Mesenchymal stem cell (in vitro differentiated cells and primary cell): ENCODE data around the gene DAP.

Experiments
- DNase-seq: peaks from one replicate; pipeline ENCODE4 v3.0.0-alpha.2; 2013
- H2AFZ ChIP-seq: one replicate; pipeline ENCODE4 v1.6.1; 2013; ENCODE audit warnings: low read depth, mild to moderate bottlenecking, control low read depth, inconsistent platforms, low read length, moderate library complexity
- H2AK5ac ChIP-seq: 2 replicates; pipeline ENCODE4 v1.6.1; 2013; ENCODE audit warnings: low read length, moderate library complexity, mild to moderate bottlenecking, inconsistent platforms; ENCODE audit not compliant: severe bottlenecking
- H2BK120ac ChIP-seq: one replicate; pipeline ENCODE4 v1.6.1; 2013; ENCODE audit warnings: low read depth, mild to moderate bottlenecking, inconsistent platforms, low read length, moderate library complexity
- H2BK12ac ChIP-seq, 2 experiments: one replicate each; pipeline ENCODE4 v1.6.1; 2013; ENCODE audit warnings: inconsistent platforms in 2 of 2, low read length in 2 of 2, mild to moderate bottlenecking in 2 of 2, moderate library complexity in 2 of 2, control low read depth in 1 of 2
- H2BK15ac ChIP-seq: one replicate; pipeline ENCODE4 v1.6.1; 2013; ENCODE audit warnings: mild to moderate bottlenecking, low read depth, inconsistent platforms; ENCODE audit not compliant: poor library complexity, severe bottlenecking
- H2BK5ac ChIP-seq: 2 replicates; pipeline ENCODE4 v1.6.1; 2013; ENCODE audit warnings: low read depth, mild to moderate bottlenecking, low read length, control low read depth, inconsistent platforms; ENCODE audit not compliant: poor library complexity, severe bottlenecking
- H3K14ac ChIP-seq, 2 experiments: one replicate each; pipeline ENCODE4 v1.6.1; 2013; ENCODE audit warnings: inconsistent platforms in 2 of 2, low read length in 2 of 2, control low read depth in 1 of 2, mild to moderate bottlenecking in 1 of 2, moderate library complexity in 1 of 2
- H3K18ac ChIP-seq, 2 experiments: one replicate each; pipeline ENCODE4 v1.6.1; 2013; ENCODE audit warnings: inconsistent platforms in 2 of 2, low read length in 2 of 2, control low read depth in 1 of 2, low read depth in 1 of 2, mild to moderate bottlenecking in 1 of 2
- H3K23ac ChIP-seq, 2 experiments: one replicate each; pipeline ENCODE4 v1.6.1; 2013; ENCODE audit warnings: inconsistent platforms in 2 of 2, low read length in 2 of 2, mild to moderate bottlenecking in 2 of 2, moderate library complexity in 2 of 2, control low read depth in 1 of 2
- H3K27ac ChIP-seq: 2 replicates; pipeline ENCODE4 v1.5.1; 2013; ENCODE audit warnings: mild to moderate bottlenecking, moderate library complexity, low read length, control low read depth, inconsistent platforms; ENCODE audit not compliant: poor library complexity, severe bottlenecking
- H3K27me3 ChIP-seq, 2 experiments: 2 replicates each; pipeline versions ENCODE4 v1.6.1 to v1.7.0; 2013; ENCODE audit warnings: low read length in 2 of 2, mild to moderate bottlenecking in 2 of 2, moderate library complexity in 2 of 2, control low read depth in 1 of 2, inconsistent platforms in 1 of 2; ENCODE audit not compliant: control insufficient read depth in 1 of 2, insufficient read depth in 1 of 2
- H3K36me3 ChIP-seq, 2 experiments: 2 replicates each; pipeline versions ENCODE4 v1.6.1 to v1.7.0; 2013; ENCODE audit warnings: low read length in 2 of 2, control low read depth in 1 of 2, inconsistent platforms in 1 of 2, low read depth in 1 of 2, mild to moderate bottlenecking in 1 of 2; ENCODE audit not compliant: insufficient read depth in 2 of 2, control insufficient read depth in 1 of 2
- H3K4ac ChIP-seq, 2 experiments: one replicate each; pipeline ENCODE4 v1.6.1; 2013; ENCODE audit warnings: inconsistent platforms in 2 of 2, low read length in 2 of 2, mild to moderate bottlenecking in 2 of 2, moderate library complexity in 2 of 2, control low read depth in 1 of 2, low read depth in 1 of 2
- H3K4me1 ChIP-seq: 2 replicates; pipeline ENCODE4 v1.6.1; 2013; ENCODE audit warnings: low read depth, low read length, control low read depth; ENCODE audit not compliant: control insufficient read depth, insufficient read depth
- H3K4me2 ChIP-seq: 2 replicates; pipeline ENCODE4 v1.6.1; 2013; ENCODE audit warnings: low read length, mild to moderate bottlenecking, inconsistent platforms; ENCODE audit not compliant: poor library complexity, severe bottlenecking
- H3K4me3 ChIP-seq, 2 experiments: 2 replicates each; pipeline versions ENCODE4 v1.5.1 to v1.7.0; 2013; ENCODE audit warnings: low read length in 2 of 2, mild to moderate bottlenecking in 2 of 2, control low read depth in 1 of 2, low read depth in 1 of 2; ENCODE audit not compliant: insufficient read depth in 1 of 2
- H3K79me1 ChIP-seq: replicated peaks from 2 replicates; pipeline ENCODE4 v1.6.1; 2013; ENCODE audit warnings: mild to moderate bottlenecking, control low read depth, low read length, inconsistent platforms; ENCODE audit not compliant: poor library complexity, severe bottlenecking
- H3K9ac ChIP-seq: 2 replicates; pipeline ENCODE4 v1.7.0; 2013; ENCODE audit warnings: mild to moderate bottlenecking, low read length, moderate library complexity
- H3K9me3 ChIP-seq: 2 replicates; pipeline ENCODE4 v1.7.0; 2013; ENCODE audit warnings: mild to moderate bottlenecking, low read length; ENCODE audit not compliant: control insufficient read depth
- H4K8ac ChIP-seq: one replicate; pipeline ENCODE4 v1.6.1; 2013; ENCODE audit warnings: inconsistent platforms, mild to moderate bottlenecking, low read length, moderate library complexity
- H4K91ac ChIP-seq: one replicate; pipeline ENCODE4 v1.6.1; 2013; ENCODE audit warnings: mild to moderate bottlenecking, low read length, inconsistent platforms
- WGBS: methylation state at CpG from one replicate; pipeline ENCODE4 v1.1.7; 2013; ENCODE audit warnings: mixed read lengths; 5-methylcytosine and 5-hydroxymethylcytosine counted together

The DAP gene

DNA sequence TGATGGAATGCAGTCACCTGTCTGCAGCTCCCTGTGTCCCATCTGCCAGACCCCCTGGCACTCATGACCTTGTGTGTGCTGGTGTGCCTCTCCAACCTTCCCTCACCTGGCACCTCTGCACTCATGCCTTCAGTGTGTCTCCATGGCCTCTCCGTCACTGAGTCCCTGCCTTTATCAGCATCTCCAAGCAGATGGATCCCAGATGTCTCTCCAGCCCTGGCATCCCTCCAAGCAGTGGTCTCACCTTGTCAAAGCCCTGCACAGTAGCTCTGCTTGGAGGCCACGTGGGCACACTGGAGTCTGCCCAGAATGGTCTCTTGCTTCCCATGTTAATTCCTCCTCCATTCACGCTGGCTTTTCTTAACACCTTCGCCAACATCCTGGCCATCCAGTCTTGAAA is 84.8 kb downstream of the DAP start:
- Histone ChIP-seq H4K8ac (no peak overlapping the region), H2BK120ac (no peak overlapping the region), H3K4ac (no peak overlapping the region), H3K27ac (no peak overlapping the region), H3K14ac (peak overlapping the region in 1 of 2 experiments; percentile 53), H3K18ac (no peak overlapping the region), H3K4me1 (peaks cover 16% of the 10 kb centered on the region), H2BK12ac (no peak overlapping the region), H3K79me1 (peaks cover 14% of the 10 kb centered on the region), H3K36me3 (peaks cover 38 to 43% of the 10 kb centered on the region in 2 experiments), H2BK15ac (no peak overlapping the region), H3K23ac (no peak overlapping the region), H2BK5ac (no peak overlapping the region), H2AK5ac (no peak overlapping the region), H3K9me3 (peaks cover 11% of the 10 kb centered on the region), H2AFZ (no peak overlapping the region), H3K9ac (no peak overlapping the region), H3K4me3 (no peak overlapping the region), H3K27me3 (peaks cover 0 to 27% of the 10 kb centered on the region in 2 experiments), H4K91ac (no peak overlapping the region), H3K4me2 (no peak overlapping the region)
- WGBS, result 78% methylated on average over 3 of the region's 4 CpGs
- DNase-seq, result no peak

DNA sequence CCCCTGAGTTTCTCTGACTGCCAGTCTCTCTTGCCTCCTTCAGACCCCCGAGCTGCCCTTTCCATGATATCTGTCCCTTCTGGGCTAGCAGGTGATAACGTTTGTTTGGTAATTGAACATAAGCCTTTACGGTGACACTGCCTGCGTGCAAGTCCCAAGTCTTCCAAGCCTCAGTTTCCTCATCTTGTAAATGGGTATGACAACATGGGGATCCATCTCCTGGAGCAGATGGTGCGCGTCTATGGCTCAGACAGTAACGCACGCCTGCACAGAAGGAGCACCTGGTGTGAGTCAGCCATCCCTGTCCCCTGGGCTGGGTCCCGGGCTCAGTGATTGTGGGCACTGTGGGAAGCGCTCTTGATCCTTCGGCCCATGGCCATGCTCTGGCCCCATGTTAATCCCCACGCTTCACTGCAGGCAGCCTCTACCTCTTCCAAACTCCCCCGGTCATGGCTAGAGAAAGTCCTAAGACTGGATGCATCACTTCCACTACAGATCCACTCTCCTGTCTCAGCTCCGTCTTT is 85.8 kb downstream of the DAP start:
- 92% methylated on average over 14 of the region's 14 CpGs for WGBS
- Histone ChIP-seq H4K8ac (no peak overlapping the region), H3K4me1 (peaks cover 16% of the 10 kb centered on the region), H3K79me1 (peaks cover 7% of the 10 kb centered on the region), H2BK12ac (no peak overlapping the region), H3K9me3 (peaks cover 11% of the 10 kb centered on the region), H2AFZ (no peak overlapping the region), H3K27me3 (peaks cover 0 to 27% of the 10 kb centered on the region in 2 experiments), H3K4me2 (no peak overlapping the region), H3K4me3 (no peak overlapping the region), H3K27ac (no peak overlapping the region), H3K36me3 (peaks cover 30 to 35% of the 10 kb centered on the region in 2 experiments), H3K4ac (no peak overlapping the region), H3K23ac (no peak overlapping the region), H2BK120ac (no peak overlapping the region), H3K18ac (no peak overlapping the region), H2AK5ac (no peak overlapping the region), H2BK15ac (no peak overlapping the region), H3K9ac (no peak overlapping the region), H4K91ac (no peak overlapping the region), H3K14ac (no peak overlapping the region), H2BK5ac (no peak overlapping the region)
- DNase-seq, result no peak

DNA sequence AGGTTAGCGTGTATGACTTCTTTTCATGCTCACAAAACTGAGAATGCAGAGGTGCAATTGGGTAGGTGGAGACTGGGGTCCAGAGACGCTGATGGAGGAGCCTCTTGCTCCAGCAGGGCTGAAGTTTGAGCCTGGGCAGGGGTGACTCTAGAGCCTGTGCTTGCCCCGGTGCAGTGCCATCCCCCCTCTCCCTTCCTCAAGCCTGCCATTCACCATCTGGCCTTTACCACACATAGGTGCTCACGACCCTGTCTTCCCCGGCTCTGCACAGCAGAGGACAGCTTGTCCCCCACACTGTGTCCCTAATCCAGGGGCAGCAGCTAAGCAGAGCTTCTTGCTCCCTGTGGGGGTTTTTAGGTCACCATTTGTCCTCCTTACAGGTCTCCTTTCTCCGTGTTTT is 86.5 kb downstream of the DAP start:
- Histone ChIP-seq H3K36me3 (peaks cover 23 to 28% of the 10 kb centered on the region in 2 experiments), H2BK5ac (no peak overlapping the region), H3K27me3 (peaks cover 0 to 27% of the 10 kb centered on the region in 2 experiments), H2BK12ac (no peak overlapping the region), H3K14ac (no peak overlapping the region), H3K79me1 (peaks cover 1% of the 10 kb centered on the region), H4K91ac (no peak overlapping the region), H2BK120ac (no peak overlapping the region), H4K8ac (no peak overlapping the region), H3K27ac (no peak overlapping the region), H2BK15ac (no peak overlapping the region), H3K9ac (no peak overlapping the region), H2AFZ (no peak overlapping the region), H3K23ac (no peak overlapping the region), H3K4me2 (no peak overlapping the region), H2AK5ac (no peak overlapping the region), H3K18ac (no peak overlapping the region), H3K4me3 (no peak overlapping the region), H3K4ac (no peak overlapping the region), H3K9me3 (peaks cover 11% of the 10 kb centered on the region), H3K4me1 (peaks cover 13% of the 10 kb centered on the region)
- 76% methylated on average over 6 of the region's 6 CpGs for WGBS
- DNase-seq, result no peak

DNA sequence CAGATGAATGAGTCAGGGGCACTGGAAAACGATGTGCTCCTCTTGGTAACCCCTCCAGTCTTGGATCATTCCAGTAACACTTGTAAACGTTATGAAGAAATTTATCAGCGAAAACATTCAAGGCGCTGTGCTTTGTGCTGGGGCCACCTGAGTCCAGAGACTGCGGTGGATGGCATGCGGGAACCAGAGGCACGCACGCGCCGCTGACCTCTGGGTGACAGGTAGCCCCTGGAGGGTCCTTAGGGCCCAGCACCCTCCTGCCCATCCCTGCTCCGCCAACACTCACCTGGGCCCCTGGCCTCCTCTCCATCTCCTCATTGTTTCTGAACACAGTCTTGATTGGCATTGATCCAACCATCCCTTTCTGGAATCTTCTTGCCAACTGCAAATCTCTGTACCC is 86.9 kb downstream of the DAP start:
- no peak overlapping the region for H3K4me2 ChIP-seq
- H2BK15ac ChIP-seq, result no peak overlapping the region
- peaks cover 0 to 27% of the 10 kb centered on the region in 2 experiments for H3K27me3 ChIP-seq
- H4K8ac ChIP-seq, result no peak overlapping the region
- H2AFZ ChIP-seq, result no peak overlapping the region
- 95% methylated on average over 11 of the region's 11 CpGs for WGBS
- peaks cover 11% of the 10 kb centered on the region for H3K9me3 ChIP-seq
- no peak for DNase-seq
- no peak overlapping the region for H3K14ac ChIP-seq
- H3K18ac ChIP-seq, result no peak overlapping the region
- no peak overlapping the region for H4K91ac ChIP-seq
- H3K27ac ChIP-seq, result no peak overlapping the region
- no peaks in the 10 kb centered on the region for H3K79me1 ChIP-seq
- no peak overlapping the region for H3K9ac ChIP-seq
- H2BK5ac ChIP-seq, result no peak overlapping the region
- H2BK12ac ChIP-seq, result no peak overlapping the region
- H3K23ac ChIP-seq, result no peak overlapping the region
- H2AK5ac ChIP-seq, result no peak overlapping the region
- H3K4me3 ChIP-seq, result no peak overlapping the region
- no peak overlapping the region for H2BK120ac ChIP-seq
- H3K4ac ChIP-seq, result no peak overlapping the region
- H3K4me1 ChIP-seq, result peaks cover 10% of the 10 kb centered on the region
- peaks cover 19 to 23% of the 10 kb centered on the region in 2 experiments for H3K36me3 ChIP-seq
